Measurements from ENCODE around the gene RGS19.

- TF ChIP-seq CTCF (IDR thresholded peaks at IDR 0.05) (no peak), POLR2AphosphoS5 (IDR thresholded peaks at IDR 0.05; ENCODE audit: low read depth, low read length) (no peak)
Observed at GRCh38 chr20:64100946-64101688, 21.8 kb upstream of the RGS19 start.

Measured in Panc1 (cell line).